D721Med (cell line): ENCODE data around the gene RNU1-2.
"Not testable (repeated sequence)": the region's sequence is repeated elsewhere in the genome, so short reads cannot be mapped to it uniquely, and the experiment has no call there.

Experiments
- DNase-seq: peaks from one replicate; pipeline ENCODE4 v3.0.0; 2011; ENCODE audit warnings: low spot score; ENCODE audit not compliant: insufficient read length
- FAIRE-seq: peaks from 2 replicates; lab custom pipeline; 2011; peaks lifted over from hg19 to GRCh38; lab: Jason Lieb, UNC
- CTCF ChIP-seq: IDR thresholded peaks from 2 replicates; pipeline ENCODE4 v1.5.1; 2012; ENCODE audit warnings: mild to moderate bottlenecking, control low read depth; ENCODE audit not compliant: insufficient read depth; ENCODE audit errors: missing control alignments

RNU1-2 gene

GRCh38 chr1:16900751-16901150, 5.0 kb downstream of the RNU1-2 start:
- no peak for FAIRE-seq
- no peak for DNase-seq
- TF ChIP-seq CTCF, result no peak

GRCh38 chr1:16901371-16901770, 5.6 kb downstream of the RNU1-2 start:
- DNase-seq, FAIRE-seq: not testable (repeated sequence)

GRCh38 chr1:16903054-16903453, 7.3 kb downstream of the RNU1-2 start:
- no peak for DNase-seq
- no peak for TF ChIP-seq CTCF

GRCh38 chr1:16903458-16903796, 7.6 kb downstream of the RNU1-2 start:
- DNase-seq (no peak), FAIRE-seq (no peak)
- TF ChIP-seq CTCF, result no peak

More at GRCh38 chr1:16903054-16903453, 7.3 kb downstream of the RNU1-2 start:
- no peak for FAIRE-seq

- FAIRE-seq (no peak), DNase-seq (no peak)
- no peak for TF ChIP-seq CTCF
These were observed 8.9 kb downstream of the RNU1-2 start for GRCh38 chr1:16904560-16905109.

GRCh38 chr1:16905110-16905867, 9.5 kb downstream of the RNU1-2 start:
- TF ChIP-seq CTCF, result no peak
- DNase-seq (no peak), FAIRE-seq (no peak)

GRCh38 chr1:16905868-16906702, 10.3 kb downstream of the RNU1-2 start:
- DNase-seq (no peak), FAIRE-seq (no peak)
- no peak for TF ChIP-seq CTCF
